Keratinocyte (primary cell): ENCODE measurements around the gene TRABD2B.

Source experiments
- EZH2 ChIP-seq: IDR thresholded peaks from one replicate; pipeline ENCODE4 v1.6.1; 2012; ENCODE audit warnings: inconsistent platforms, mild to moderate bottlenecking, low read length, moderate library complexity
- TF ChIP-seq, protein P1 (sequence below), 3 experiments: IDR thresholded peaks in 1 of 3; conservative IDR thresholded peaks in 1 of 3; optimal IDR thresholded peaks in 1 of 3; 2 replicates in 2 of 3; 3 replicates in 1 of 3; pipeline versions ENCODE3 to v1.5.1; 2011; ENCODE audit warnings: low read length in 3 of 3, mild to moderate bottlenecking in 3 of 3, moderate library complexity in 2 of 3, control low read depth in 1 of 3, inconsistent platforms in 1 of 3; ENCODE audit not compliant: insufficient read depth in 2 of 3; ENCODE audit errors: extremely low read depth in 1 of 3

GRCh38 chr1:47722101-47722500 is 275.1 kb downstream of the TRABD2B start:
- TF ChIP-seq, protein P1, sequence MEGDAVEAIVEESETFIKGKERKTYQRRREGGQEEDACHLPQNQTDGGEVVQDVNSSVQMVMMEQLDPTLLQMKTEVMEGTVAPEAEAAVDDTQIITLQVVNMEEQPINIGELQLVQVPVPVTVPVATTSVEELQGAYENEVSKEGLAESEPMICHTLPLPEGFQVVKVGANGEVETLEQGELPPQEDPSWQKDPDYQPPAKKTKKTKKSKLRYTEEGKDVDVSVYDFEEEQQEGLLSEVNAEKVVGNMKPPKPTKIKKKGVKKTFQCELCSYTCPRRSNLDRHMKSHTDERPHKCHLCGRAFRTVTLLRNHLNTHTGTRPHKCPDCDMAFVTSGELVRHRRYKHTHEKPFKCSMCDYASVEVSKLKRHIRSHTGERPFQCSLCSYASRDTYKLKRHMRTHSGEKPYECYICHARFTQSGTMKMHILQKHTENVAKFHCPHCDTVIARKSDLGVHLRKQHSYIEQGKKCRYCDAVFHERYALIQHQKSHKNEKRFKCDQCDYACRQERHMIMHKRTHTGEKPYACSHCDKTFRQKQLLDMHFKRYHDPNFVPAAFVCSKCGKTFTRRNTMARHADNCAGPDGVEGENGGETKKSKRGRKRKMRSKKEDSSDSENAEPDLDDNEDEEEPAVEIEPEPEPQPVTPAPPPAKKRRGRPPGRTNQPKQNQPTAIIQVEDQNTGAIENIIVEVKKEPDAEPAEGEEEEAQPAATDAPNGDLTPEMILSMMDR (optimal IDR thresholded peaks at IDR 0.05 in 1 of 3, IDR thresholded peaks at IDR 0.05 in 1 of 3, conservative IDR thresholded peaks at IDR 0.05 in 1 of 3; ENCODE audit: extremely low read depth in 1 of 3, insufficient read depth in 2 of 3, low read length in 3 of 3) = no peak
- no peak for TF ChIP-seq EZH2
